HepG2 (cell line): Measurements from ENCODE around the gene RNF126. TPM values are rescaled to one million over a fixed set of nuclear protein-coding genes. Genes with fewer than 3 reads are reported as not detected.

Experiments used
- FOXK1 ChIP-seq: sonication (generic); formaldehyde crosslinking; IDR thresholded peaks from 2 replicates; pipeline ENCODE4 v1.4.0; 2020; ENCODE audit warnings: low read depth, missing genetic modification reagents, borderline replicate concordance
- FUBP1 ChIP-seq: sonication (generic); formaldehyde crosslinking; IDR thresholded peaks from 2 replicates; pipeline ENCODE4 v1.5.1; 2020; ENCODE audit warnings: missing genetic modification reagents, mild to moderate bottlenecking, borderline replicate concordance
- GABPB1 ChIP-seq: IDR thresholded peaks from 2 replicates; pipeline ENCODE4 v1.6.1; 2016; ENCODE audit warnings: mild to moderate bottlenecking, missing genetic modification reagents, moderate library complexity, missing compliant biosample characterization
- KDM6A ChIP-seq: IDR thresholded peaks from 2 replicates; pipeline ENCODE4 v1.6.1; 2016; ENCODE audit warnings: low read depth
- MED1 ChIP-seq: sonication (generic); formaldehyde crosslinking; IDR thresholded peaks from 2 replicates; pipeline ENCODE4 v1.4.0; 2020; ENCODE audit warnings: missing genetic modification reagents
- NFRKB ChIP-seq: fragments of 450-650 bp; IDR thresholded peaks from 2 replicates; pipeline ENCODE4 v1.6.1; 2017
- REL ChIP-seq: sonication (generic); formaldehyde crosslinking; conservative IDR thresholded peaks from 2 replicates; pipeline ENCODE4 v1.8.0; 2022; ENCODE audit warnings: mild to moderate bottlenecking, missing genetic modification reagents, moderate library complexity
- TSC22D2 ChIP-seq: sonication (generic); formaldehyde crosslinking; IDR thresholded peaks from 2 replicates; pipeline ENCODE4 v1.5.1; 2020; ENCODE audit warnings: missing genetic modification reagents, mild to moderate bottlenecking, borderline replicate concordance
- XBP1 ChIP-seq: sonication (generic); formaldehyde crosslinking; IDR thresholded peaks from 2 replicates; pipeline ENCODE4 v1.5.0; 2020; ENCODE audit warnings: missing genetic modification reagents
- ZBTB37 ChIP-seq: sonication (generic); formaldehyde crosslinking; IDR thresholded peaks from 2 replicates; pipeline ENCODE4 v1.4.0; 2020; ENCODE audit warnings: mild to moderate bottlenecking, missing genetic modification reagents
- ZC3H13 ChIP-seq: sonication (generic); formaldehyde crosslinking; IDR thresholded peaks from 2 replicates; pipeline ENCODE4 v1.8.1; 2023; ENCODE audit warnings: mild to moderate bottlenecking, missing genetic modification reagents, moderate library complexity
- ZEB1 ChIP-seq: IDR thresholded peaks from 2 replicates; pipeline ENCODE4 v1.6.1; 2012; ENCODE audit warnings: mild to moderate bottlenecking, low read depth, inconsistent platforms; ENCODE audit not compliant: insufficient replicate concordance
- ZKSCAN5 ChIP-seq: sonication (generic); formaldehyde crosslinking; IDR thresholded peaks from 2 replicates; pipeline ENCODE4 v1.5.1; 2020; ENCODE audit warnings: mild to moderate bottlenecking, missing genetic modification reagents
- ZNF33A ChIP-seq: sonication (generic); formaldehyde crosslinking; IDR thresholded peaks from 2 replicates; pipeline ENCODE4 v1.5.1; 2020; ENCODE audit warnings: missing genetic modification reagents, mild to moderate bottlenecking, moderate library complexity, borderline replicate concordance
- ZNF460 ChIP-seq: sonication (generic); formaldehyde crosslinking; IDR thresholded peaks from 2 replicates; pipeline ENCODE4 v1.5.1; 2020; ENCODE audit warnings: missing genetic modification reagents, mild to moderate bottlenecking, borderline replicate concordance
- ZNF644 ChIP-seq: IDR thresholded peaks from 2 replicates; pipeline ENCODE4 v1.6.1; 2016; ENCODE audit warnings: low read depth
- ZNF709 ChIP-seq: sonication (generic); formaldehyde crosslinking; IDR thresholded peaks from 2 replicates; pipeline ENCODE4 v1.5.0; 2020; ENCODE audit warnings: mild to moderate bottlenecking, missing genetic modification reagents
- ZNF746 ChIP-seq: sonication (generic); formaldehyde crosslinking; IDR thresholded peaks from 2 replicates; pipeline ENCODE4 v1.8.0; 2022; ENCODE audit warnings: mild to moderate bottlenecking, missing genetic modification reagents
- polyA plus RNA-seq, 8 experiments: library from polyadenylated mRNA; depleted of rRNA in 3 of 8; stranded (reverse) in 7 of 8; unstranded in 1 of 8; fragments of >200 nt; fragmentation: Illumina TruSeq in 4 of 8; extraction: Trizol in 4 of 8; gene quantifications; 2 replicates each; pipeline versions ENCODE4 v1.2.1 to v1.2.3, GENCODE V29; 2011 to 2016; ENCODE audit warnings: low read depth in 4 of 8, missing spikeins in 1 of 8, mixed read lengths in 1 of 8; ENCODE audit not compliant: insufficient read depth in 1 of 8
- total RNA-seq, 5 experiments: library from RNA; depleted of rRNA; stranded (reverse); fragments of >200 nt; fragmentation: Illumina TruSeq; extraction: Trizol; gene quantifications; 2 replicates each; pipeline ENCODE4 v1.2.3, GENCODE V29; 2016; ENCODE audit warnings: low read depth in 1 of 5

Gene RNF126
- total and polyA plus RNA-seq, 2 of the 13 experiments (the other 11 are each of a cell fraction or from before 2014, with no cell fraction given): 23.2 to 34.0 TPM

GRCh38 chr19:662207-662961 lies 630 bp downstream of the RNF126 start (continued):
- TF ChIP-seq KDM6A (CRISPR knock-in tag) (no peak), ZBTB37 (CRISPR knock-in tag) (no peak), FUBP1 (CRISPR knock-in tag) (no peak), FOXK1 (CRISPR knock-in tag) (no peak), GABPB1 (CRISPR knock-in tag) (peak; percentile 69), ZEB1 (no peak), NFRKB (no peak), ZNF709 (CRISPR knock-in tag) (0 out of 2 replicates have a peak, but pooled peaks have one; percentile 55), ZNF746 (CRISPR knock-in tag) (no peak), ZNF33A (CRISPR knock-in tag) (no peak; the same call in 1 of the 2 replicates), ZKSCAN5 (CRISPR knock-in tag) (no peak), TSC22D2 (CRISPR knock-in tag) (no peak), ZNF460 (no peak), ZNF644 (no peak), MED1 (CRISPR knock-in tag) (0 out of 2 replicates have a peak, but pooled peaks have one; percentile 15), ZC3H13 (no peak; the same call in 1 of the 2 replicates), REL (CRISPR knock-in tag) (0 out of 2 replicates have a peak, but pooled peaks have one; percentile 42), XBP1 (CRISPR knock-in tag) (no peak)
